Skeletal muscle satellite cell (primary cell): Measurements from ENCODE around the gene CMTM6.

ENCODE experiments used
- H3K27me3 ChIP-seq: 2 replicates; pipeline ENCODE4 v1.7.0; 2013; ENCODE audit warnings: low read length; ENCODE audit not compliant: control insufficient read depth, insufficient read depth
- H3K36me3 ChIP-seq: 2 replicates; pipeline ENCODE4 v1.7.0; 2013; ENCODE audit warnings: mild to moderate bottlenecking, control low read depth, low read length; ENCODE audit not compliant: insufficient read depth
- H3K4me1 ChIP-seq: 2 replicates; pipeline ENCODE4 v1.7.0; 2013; ENCODE audit warnings: low read length; ENCODE audit not compliant: control insufficient read depth, insufficient read depth
- H3K4me2 ChIP-seq: 2 replicates; pipeline ENCODE4 v1.7.0; 2013; ENCODE audit warnings: mild to moderate bottlenecking, low read length
- H3K4me3 ChIP-seq: 2 replicates; pipeline ENCODE4 v1.7.0; 2013; ENCODE audit warnings: low read length
- H3K9ac ChIP-seq: 2 replicates; pipeline ENCODE4 v1.7.0; 2013; ENCODE audit warnings: mild to moderate bottlenecking, low read depth, low read length, moderate library complexity
- H3K9me3 ChIP-seq: replicated peaks from 2 replicates; pipeline ENCODE4 v1.7.0; 2013; ENCODE audit warnings: mild to moderate bottlenecking, control low read depth, low read length

Gene CMTM6

GRCh38 chr3:32498252-32498651 lies 4.4 kb downstream of the CMTM6 start:
- Histone ChIP-seq H3K36me3 (peaks cover 5% of the 10 kb centered on the region), H3K27me3 (no peaks in the 10 kb centered on the region), H3K4me1 (peaks cover 15% of the 10 kb centered on the region), H3K9me3 (no peaks in the 10 kb centered on the region), H3K9ac (no peak overlapping the region), H3K4me3 (no peak overlapping the region), H3K4me2 (no peak overlapping the region)

- H3K9me3 ChIP-seq: no peaks in the 10 kb centered on the region
- no peak overlapping the region for H3K4me2 ChIP-seq
- no peaks in the 10 kb centered on the region for H3K27me3 ChIP-seq
- H3K9ac ChIP-seq: no peak overlapping the region
- H3K36me3 ChIP-seq: peaks cover 5% of the 10 kb centered on the region
- no peak overlapping the region for H3K4me3 ChIP-seq
- H3K4me1 ChIP-seq: peaks cover 6% of the 10 kb centered on the region
Measured at GRCh38 chr3:32495609-32496008, 7.0 kb downstream of the CMTM6 start.

GRCh38 chr3:32495085-32495484 lies 7.6 kb downstream of the CMTM6 start:
- Histone ChIP-seq H3K9me3 (no peaks in the 10 kb centered on the region), H3K36me3 (peaks cover 5% of the 10 kb centered on the region), H3K4me3 (no peak overlapping the region), H3K4me1 (peaks cover 1% of the 10 kb centered on the region), H3K27me3 (no peaks in the 10 kb centered on the region), H3K9ac (no peak overlapping the region), H3K4me2 (no peak overlapping the region)

GRCh38 chr3:32493437-32494414 lies 8.9 kb downstream of the CMTM6 start:
- Histone ChIP-seq H3K9ac (no peak overlapping the region), H3K4me2 (no peak overlapping the region), H3K36me3 (no peaks in the 10 kb centered on the region), H3K4me1 (no peaks in the 10 kb centered on the region), H3K9me3 (no peaks in the 10 kb centered on the region), H3K27me3 (no peaks in the 10 kb centered on the region), H3K4me3 (no peak overlapping the region)

DNA sequence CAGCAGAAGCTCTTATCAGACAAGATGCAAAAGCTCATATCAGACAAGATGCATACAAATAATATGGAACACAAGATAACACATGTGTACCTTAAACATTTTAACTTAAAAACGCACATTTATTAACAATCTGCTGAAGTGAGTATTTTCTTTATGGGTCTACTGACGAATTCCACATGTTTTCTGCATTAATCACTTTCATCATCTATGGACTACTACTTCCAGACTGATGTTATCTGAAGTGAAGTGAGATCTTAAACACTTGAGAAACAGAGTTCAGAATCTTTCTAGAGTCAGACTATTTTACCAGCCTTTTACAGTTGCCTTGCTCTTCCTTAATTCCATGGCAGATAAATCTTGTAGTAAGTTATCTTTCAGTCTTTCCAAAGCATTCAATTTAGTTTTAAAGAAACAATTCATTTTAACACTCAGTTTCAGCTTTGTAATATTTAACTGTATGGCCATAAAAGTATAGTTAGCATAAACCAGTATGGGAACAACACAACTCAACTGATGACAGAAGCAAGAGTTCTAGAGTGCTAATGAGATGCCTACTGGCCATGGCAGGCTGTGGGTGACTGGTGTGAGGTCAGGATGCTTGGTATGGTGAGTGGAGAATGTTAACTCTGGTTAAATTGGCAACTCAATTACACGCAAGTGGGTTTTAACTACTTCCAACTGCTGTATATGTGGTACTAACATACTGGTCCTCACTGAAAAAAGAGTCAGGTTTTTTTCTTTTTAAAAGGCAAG lies 9.8 kb downstream of the CMTM6 start:
- H3K4me3 ChIP-seq: no peak overlapping the region
- H3K27me3 ChIP-seq: no peaks in the 10 kb centered on the region
- H3K4me2 ChIP-seq: no peak overlapping the region
- no peaks in the 10 kb centered on the region for H3K9me3 ChIP-seq
- peaks cover 6% of the 10 kb centered on the region for H3K4me1 ChIP-seq
- no peaks in the 10 kb centered on the region for H3K36me3 ChIP-seq
- H3K9ac ChIP-seq: no peak overlapping the region

GRCh38 chr3:32488474-32489008 lies 14.1 kb downstream of the CMTM6 start:
- Histone ChIP-seq H3K4me3 (no peak overlapping the region), H3K27me3 (no peaks in the 10 kb centered on the region), H3K36me3 (peaks cover 17% of the 10 kb centered on the region), H3K4me1 (peaks cover 9% of the 10 kb centered on the region), H3K4me2 (no peak overlapping the region), H3K9me3 (no peaks in the 10 kb centered on the region), H3K9ac (no peak overlapping the region)

DNA sequence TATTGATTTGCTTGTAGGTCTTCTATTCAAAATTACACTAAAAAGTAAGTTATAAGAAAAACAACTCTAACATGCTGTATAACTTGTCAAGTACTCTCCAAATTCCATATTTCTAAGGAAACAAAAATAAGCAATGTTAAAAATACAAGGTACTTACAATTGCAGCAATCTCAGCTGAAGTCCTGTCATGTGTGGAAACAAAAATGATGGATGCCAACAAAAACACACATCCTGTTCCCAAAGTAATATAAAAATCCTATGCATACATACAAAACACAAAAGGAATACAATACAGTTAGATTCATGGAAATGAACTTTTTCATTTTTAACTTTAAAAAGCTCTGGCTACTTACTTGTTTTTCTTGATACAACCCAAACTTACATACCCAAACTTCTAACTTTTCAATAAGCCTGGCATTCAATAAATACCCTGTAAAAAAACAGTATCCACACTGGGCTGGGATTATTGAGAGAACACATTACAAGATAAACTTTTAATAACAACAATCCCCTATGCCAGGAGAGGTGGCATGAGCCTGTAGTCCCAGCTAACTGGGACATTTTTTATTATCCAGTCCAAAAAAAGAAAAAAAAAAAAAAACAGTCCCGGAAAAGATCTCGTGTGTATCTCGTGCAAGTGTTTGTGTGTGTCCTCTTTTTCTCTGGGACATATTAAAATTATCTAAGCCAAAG lies 14.7 kb downstream of the CMTM6 start:
- H3K36me3 ChIP-seq: peaks cover 23% of the 10 kb centered on the region
- H3K9ac ChIP-seq: no peak overlapping the region

DNA sequence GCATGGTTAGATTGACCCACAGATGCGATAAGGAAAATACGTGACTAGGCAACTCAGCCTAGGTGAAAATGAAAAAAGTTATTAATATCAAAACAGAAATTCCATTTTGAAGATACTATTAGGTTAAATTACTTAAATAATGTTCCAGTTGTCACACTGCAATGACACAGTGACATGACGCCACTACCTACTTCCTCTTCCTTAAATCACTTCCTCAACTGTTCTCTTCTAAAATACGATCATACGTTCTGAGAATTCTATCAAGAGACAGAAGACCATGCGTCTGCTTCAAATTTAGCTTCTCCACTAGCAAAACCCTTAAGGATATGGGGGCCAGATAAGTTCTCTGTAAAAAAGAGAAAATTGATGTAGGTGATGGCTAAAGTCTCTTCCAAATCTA lies 18.2 kb downstream of the CMTM6 start:
- Histone ChIP-seq H3K4me2 (no peak overlapping the region), H3K36me3 (peaks cover 24% of the 10 kb centered on the region), H3K4me1 (peaks cover 20% of the 10 kb centered on the region), H3K9ac (no peak overlapping the region), H3K9me3 (no peaks in the 10 kb centered on the region), H3K27me3 (no peaks in the 10 kb centered on the region), H3K4me3 (no peak overlapping the region)

More for the DNA sequence above, 14.7 kb downstream of the CMTM6 start:
- Histone ChIP-seq H3K9me3 (no peaks in the 10 kb centered on the region), H3K4me2 (no peak overlapping the region), H3K4me3 (no peak overlapping the region), H3K27me3 (no peaks in the 10 kb centered on the region), H3K4me1 (peaks cover 9% of the 10 kb centered on the region)

DNA sequence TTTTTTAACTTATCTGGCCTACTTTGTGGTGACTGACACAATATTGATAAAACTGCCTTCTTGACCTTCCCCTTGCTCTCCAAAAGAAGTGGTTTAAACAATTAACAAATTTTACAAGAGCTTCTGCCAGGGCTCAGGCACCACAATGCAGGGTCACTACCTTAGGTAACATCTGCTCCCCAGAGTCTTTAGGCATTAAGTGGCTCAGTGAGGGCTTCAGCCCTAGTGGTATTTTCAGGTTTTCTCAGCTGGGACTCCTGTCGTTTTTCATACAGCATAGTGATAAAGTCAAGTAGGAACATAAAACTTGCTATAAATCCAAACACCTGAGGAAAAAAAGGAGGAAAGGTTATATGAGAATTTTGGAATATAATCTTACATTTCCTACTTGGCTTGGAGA lies 18.9 kb downstream of the CMTM6 start:
- H3K36me3 ChIP-seq: peaks cover 30% of the 10 kb centered on the region
- no peak overlapping the region for H3K4me2 ChIP-seq
- H3K9me3 ChIP-seq: no peaks in the 10 kb centered on the region
- peaks cover 20% of the 10 kb centered on the region for H3K4me1 ChIP-seq
- H3K4me3 ChIP-seq: no peak overlapping the region
- no peak overlapping the region for H3K9ac ChIP-seq
- H3K27me3 ChIP-seq: no peaks in the 10 kb centered on the region

DNA sequence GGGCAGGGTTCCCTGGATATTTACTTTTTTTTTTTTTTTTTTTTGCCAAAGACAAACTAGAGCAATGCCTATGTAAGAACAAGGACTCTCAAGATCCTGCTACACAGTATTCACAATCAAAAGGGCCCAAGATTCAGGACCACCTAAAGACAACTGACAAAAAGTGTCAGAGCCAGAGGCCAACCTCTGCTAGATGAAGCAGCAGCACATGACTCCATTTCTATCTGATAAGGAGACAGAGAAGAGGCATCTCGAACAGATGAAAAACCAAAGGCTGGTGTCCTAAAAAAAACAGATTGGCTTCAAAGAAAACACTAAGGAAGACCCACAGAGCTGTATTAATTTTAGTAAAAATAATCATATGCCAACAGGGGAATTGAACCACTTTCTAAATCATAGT lies 20.0 kb downstream of the CMTM6 start:
- Histone ChIP-seq H3K36me3 (peaks cover 36% of the 10 kb centered on the region), H3K4me2 (no peak overlapping the region), H3K27me3 (no peaks in the 10 kb centered on the region), H3K9ac (no peak overlapping the region), H3K4me3 (no peak overlapping the region), H3K9me3 (no peaks in the 10 kb centered on the region), H3K4me1 (peaks cover 12% of the 10 kb centered on the region)
